Right ventricle myocardium superior (tissue), 1 donor: ENCODE results near the gene SPP2. TPM values are rescaled to one million over a fixed set of nuclear protein-coding genes. Genes with fewer than 3 reads are reported as not detected.

Experiments used
- total RNA-seq: library from RNA; stranded (reverse); fragmentation: NEBNext Ultra II Directional; extraction: Animal tissue kit (Norgen Biotek cat#: 25700); gene quantifications from one replicate; pipeline ENCODE4 v1.2.1, GENCODE V29; 2021
- donor health status: DM: no; HTN: yes; CAD: no; lungs with severe emphysema.

SPP2 gene
- total RNA-seq, 1 donor from 2014 or later: not detected

Other genes with a start within 250 kb of the SPP2 start
- 0.40 TPM for gene HJURP, start 196.2 kb upstream of the SPP2 start, total RNA-seq
- gene TRPM8, start 133.3 kb upstream of the SPP2 start, total RNA-seq: not detected